Heart right ventricle (tissue), 16 donors: ENCODE measurements around the gene WDR35. TPM values are rescaled to one million over a fixed set of nuclear protein-coding genes. Genes with fewer than 3 reads are reported as not detected.
"Not testable (repeated sequence)": the region's sequence is repeated elsewhere in the genome, so short reads cannot be mapped to it uniquely, and the experiment has no call there.

Experiments
- ATAC-seq, 8 donors: fragments of 200-7000 bp; cut with Tn5 transposase; one replicate each; pipeline ENCODE4 v1.9.1; 2020; ENCODE audit warnings: mild to moderate bottlenecking in 8 of 8, moderate library complexity in 8 of 8, moderate number of reproducible peaks in 1 of 8
- DNase-seq, 2 donors: peaks; one replicate each; pipeline ENCODE4 v3.0.0-alpha.2; 2020
- H3K27ac ChIP-seq, 10 donors: fragments of 200-600 bp; sonication (generic) in 2 of 10; one replicate each; pipeline versions ENCODE4 v1.5.0 to v1.8.0; 2020 to 2022; ENCODE audit warnings: mild to moderate bottlenecking in 3 of 10
- H3K27me3 ChIP-seq, 7 donors: fragments of 200-600 bp; one replicate each; pipeline ENCODE4 v1.8.0; 2021 to 2022; ENCODE audit warnings: mild to moderate bottlenecking in 2 of 7
- H3K36me3 ChIP-seq, 9 donors: fragments of 200-600 bp; sonication (generic) in 1 of 9; one replicate each; pipeline versions ENCODE4 v1.5.0 to v1.8.0; 2020 to 2022; ENCODE audit warnings: mild to moderate bottlenecking in 2 of 9
- H3K4me1 ChIP-seq, 9 donors: fragments of 200-600 bp; sonication (generic) in 1 of 9; one replicate each; pipeline versions ENCODE4 v1.5.0 to v1.8.0; 2020 to 2022; ENCODE audit warnings: mild to moderate bottlenecking in 4 of 9
- H3K4me3 ChIP-seq, 10 donors: fragments of 200-600 bp; sonication (generic) in 2 of 10; one replicate each; pipeline versions ENCODE4 v1.5.0 to v1.8.0; 2020 to 2022; ENCODE audit warnings: mild to moderate bottlenecking in 7 of 10, moderate library complexity in 2 of 10
- H3K9me3 ChIP-seq, 11 donors: fragments of 200-600 bp in 10 of 11; sonication (generic) in 2 of 11; one replicate each; pipeline versions ENCODE4 v1.5.0 to v1.8.0; 2013 to 2022; ENCODE audit warnings: mild to moderate bottlenecking in 2 of 11, control low read depth in 1 of 11, moderate library complexity in 1 of 11
- CTCF ChIP-seq, 9 donors: fragments of 200-600 bp; sonication (generic) in 2 of 9; IDR thresholded peaks; one replicate each; pipeline versions ENCODE4 v1.5.0 to v1.8.0; 2021 to 2022; ENCODE audit warnings: antibody characterized with exemption in 9 of 9, mild to moderate bottlenecking in 5 of 9, moderate library complexity in 1 of 9
- WGBS, 2 donors: extraction: QIAGEN DNeasy Blood & Tissue Kit; methylation state at CpG; one replicate each; pipeline ENCODE4 v1.1.7; 2013; ENCODE audit warnings: inconsistent platforms in 1 of 2; 5-methylcytosine and 5-hydroxymethylcytosine counted together
- intact Hi-C, 10 donors: fragments of 100-400 bp; cut with DNase I; formaldehyde crosslinking; loops; one replicate each; pipeline versions ENCODE4 v1.11.1 to v1.14.2; 2022
- polyA plus RNA-seq, 2 donors: library from polyadenylated mRNA; stranded (reverse); fragments of 200-250 nt; gene quantifications; one replicate each; pipeline ENCODE4 v1.2.3, GENCODE V29; 2013
- total RNA-seq, 10 donors: library from RNA; stranded (reverse); fragmentation: NEBNext Ultra II Directional in 3 of 10; extraction: Animal tissue kit (Norgen Biotek cat#: 25700) in 3 of 10; gene quantifications; one replicate each; pipeline versions ENCODE4 v1.2.1 to v1.2.4, GENCODE V29; 2021 to 2023
- donor health status: Arrhythmogenic right ventricular cardiomyopathy.
- donor health status: ischemic (EF 13 %, LVEDD 7.1; RV severe dilation, severe dysfunction).
- donor health status: healthy with polysubstance abuse.
- donor health status: DM: no; HTN: yes; CAD: no.
- donor health status: DM: no; HTN: no; CAD: no.
- donor health status: ischemic (EF 25% LVEDD 6.9; RV normal size, moderate dysfunction).
- donor health status: ischemic (EF 25% LVEDD 5.7; RV mildly dilated, moderate dysfunction).
- donor health status: healthy.
- donor health status: DM: yes; HTN: yes; CAD: no.
- donor health status: Ischemic cardiomyopathy.
- donor health status: ischemic (EF 35%, LVEDD 5.7; RV mildly dilated, moderate dysfunction).
- donor health status: nonischemic (EF 11% LVEDD 7.7; RV severe dilation, severe dysfunction).
- donor health status: DM: yes; HTN: yes; CAD: no.
- donor health status: PGD.
- donor health status: ischemic (EF 29% LVEDD 5.4; RV normal size, mild dysfunction).
- donor health status: nonischemic (EF 23%, LVEDD 6.1; RV moderate dilation, normal function).

The WDR35 gene
- total and polyA plus RNA-seq, 12 donors: 2.3 to 8.3 (median 5.4) TPM

- Histone ChIP-seq H3K9me3 (no peaks in the 10 kb centered on the region), H3K36me3 (peaks cover 0 to 5% (median 0%) of the 10 kb centered on the region in 9 donors), H3K27ac (no peak overlapping the region), H3K4me1 (peaks cover 0 to 49% (median 39%) of the 10 kb centered on the region in 9 donors), H3K4me3 (no peak overlapping the region), H3K27me3 (no peaks in the 10 kb centered on the region)
- WGBS, 2 donors: 75 to 85% methylated on average over 4 of the region's 4 CpGs
- ATAC-seq: no peak
- no peak for TF ChIP-seq CTCF (IDR thresholded peaks at IDR 0.05)
- no peak for DNase-seq
- intact Hi-C loops: no loop called here
These were observed 96.3 kb downstream of the WDR35 start for GRCh38 chr2:19893520-19894133.

- 49 to 69% methylated on average over 4 of the region's 4 CpGs for WGBS, 2 donors
- DNase-seq, H3K4me3 ChIP-seq, H3K9me3 ChIP-seq, ATAC-seq, H3K36me3 ChIP-seq, intact Hi-C loops, H3K27me3 ChIP-seq: not testable (repeated sequence)
- Histone ChIP-seq H3K27ac (peak overlapping the region in 1 of 10 donors; percentile 65), H3K4me1 (peaks cover 0 to 33% (median 22%) of the 10 kb centered on the region in 9 donors)
These were observed 97.9 kb downstream of the WDR35 start for GRCh38 chr2:19891971-19892370.

- peak in 3 of 8 donors; percentile 7 to 54 (median 39) for ATAC-seq
These were observed 99.8 kb downstream of the WDR35 start for GRCh38 chr2:19890104-19890503.

GRCh38 chr2:19888831-19889230 lies 101.1 kb downstream of the WDR35 start:
- Histone ChIP-seq H3K27ac (no peak overlapping the region), H3K36me3 (no peaks in the 10 kb centered on the region), H3K4me1 (peaks cover 0 to 15% (median 0%) of the 10 kb centered on the region in 9 donors), H3K27me3 (no peaks in the 10 kb centered on the region), H3K9me3 (no peaks in the 10 kb centered on the region), H3K4me3 (no peak overlapping the region)
- 93 to 96% methylated on average over 4 of the region's 4 CpGs for WGBS, 2 donors
- DNase-seq (no peak), ATAC-seq (peak in 3 of 8 donors; percentile 11 to 55 (median 43))
- no peak for TF ChIP-seq CTCF (IDR thresholded peaks at IDR 0.05)
- intact Hi-C loops: no loop called here

More at GRCh38 chr2:19890104-19890503, 99.8 kb downstream of the WDR35 start:
- WGBS, 2 donors: 67 to 69% methylated on average over 3 of the region's 3 CpGs
- H3K27me3 ChIP-seq: no peaks in the 10 kb centered on the region
- TF ChIP-seq CTCF (IDR thresholded peaks at IDR 0.05): no peak
- intact Hi-C loops: no loop called here
- peaks cover 0 to 18% (median 7%) of the 10 kb centered on the region in 9 donors for H3K4me1 ChIP-seq
- H3K27ac ChIP-seq: no peak overlapping the region
- no peak overlapping the region for H3K4me3 ChIP-seq
- no peaks in the 10 kb centered on the region for H3K36me3 ChIP-seq
- H3K9me3 ChIP-seq: no peaks in the 10 kb centered on the region
- no peak for DNase-seq

GRCh38 chr2:19887510-19887909 lies 102.4 kb downstream of the WDR35 start:
- no peak for TF ChIP-seq CTCF (IDR thresholded peaks at IDR 0.05)
- Histone ChIP-seq H3K27ac (no peak overlapping the region), H3K4me1 (peaks cover 0 to 14% (median 0%) of the 10 kb centered on the region in 9 donors), H3K9me3 (no peaks in the 10 kb centered on the region), H3K27me3 (no peaks in the 10 kb centered on the region), H3K36me3 (no peaks in the 10 kb centered on the region), H3K4me3 (no peak overlapping the region)
- 80 to 81% methylated on average over 7 of the region's 7 CpGs for WGBS, 2 donors
- ATAC-seq: no peak
- intact Hi-C loops: no loop called here
- no peak for DNase-seq
